GM19438 (cell line): Measurements from ENCODE around the gene CRYBA1.
"Not testable (repeated sequence)": the region's sequence is repeated elsewhere in the genome, so short reads cannot be mapped to it uniquely, and the experiment has no call there.

Experiments
- ATAC-seq: cut with Tn5 transposase; IDR thresholded peaks from one replicate; pipeline ENCODE4 v1.9.1; 2021; ENCODE audit warnings: low read depth; ENCODE audit not compliant: unreplicated experiment

Gene CRYBA1

GRCh38 chr17:29246628-29247027 is at the start of gene CRYBA1:
TSS of gene CRYBA1 (plus strand) at chr17:29246859. CDS start at chr17:29246864, 5 bp downstream.
- no peak for ATAC-seq

GRCh38 chr17:29197516-29198272 is 49.0 kb upstream of the CRYBA1 start:
- no peak for ATAC-seq

GRCh38 chr17:29204068-29204804 is 42.4 kb upstream of the CRYBA1 start:
- ATAC-seq, result not testable (repeated sequence)

GRCh38 chr17:29205047-29205446 is 41.6 kb upstream of the CRYBA1 start:
- no peak for ATAC-seq

GRCh38 chr17:29207975-29208374 is 38.7 kb upstream of the CRYBA1 start:
- ATAC-seq, result no peak

GRCh38 chr17:29209073-29209472 is 37.6 kb upstream of the CRYBA1 start:
- ATAC-seq, result no peak

- ATAC-seq, result no peak
These were observed 35.8 kb upstream of the CRYBA1 start for GRCh38 chr17:29210879-29211278.

- no peak for ATAC-seq
These were observed 34.5 kb upstream of the CRYBA1 start for GRCh38 chr17:29212094-29212631.

- ATAC-seq, result no peak
These were observed 34.0 kb upstream of the CRYBA1 start for GRCh38 chr17:29212681-29213121.

- no peak for ATAC-seq
These were observed 32.2 kb upstream of the CRYBA1 start for GRCh38 chr17:29214215-29215146.

- no peak for ATAC-seq
These were observed 31.5 kb upstream of the CRYBA1 start for GRCh38 chr17:29215174-29215573.

- no peak for ATAC-seq
These were observed 30.9 kb upstream of the CRYBA1 start for GRCh38 chr17:29215717-29216116.

GRCh38 chr17:29216181-29216580 is 30.5 kb upstream of the CRYBA1 start:
- ATAC-seq, result no peak

- ATAC-seq, result no peak
These were observed 29.8 kb upstream of the CRYBA1 start for GRCh38 chr17:29216856-29217255.

- ATAC-seq, result no peak
These were observed 27.1 kb upstream of the CRYBA1 start for GRCh38 chr17:29219378-29220047.

- ATAC-seq, result not testable (repeated sequence)
These were observed 25.3 kb upstream of the CRYBA1 start for GRCh38 chr17:29221338-29221737.

- ATAC-seq, result no peak
These were observed 21.3 kb upstream of the CRYBA1 start for GRCh38 chr17:29225396-29225795.

- ATAC-seq, result no peak
These were observed 13.4 kb upstream of the CRYBA1 start for GRCh38 chr17:29233301-29233700.

GRCh38 chr17:29234972-29235371 is 11.7 kb upstream of the CRYBA1 start:
- ATAC-seq, result not testable (repeated sequence)

GRCh38 chr17:29235904-29236303 is 10.8 kb upstream of the CRYBA1 start:
- no peak for ATAC-seq
